Stimulated activated effector memory CD8-positive, alpha-beta T cell treated with anti-CD3 and anti-CD28 coated beads, Interleukin-12 subunit alpha, Interleukin-12 subunit beta, amount 100 ng/mL, for 72 hours (primary cell): Measurements from ENCODE around the gene CEMIP2.
"Not testable (repeated sequence)": the region's sequence is repeated elsewhere in the genome, so short reads cannot be mapped to it uniquely, and the experiment has no call there.

Experiments used
- ATAC-seq: fragments of 150-1000 bp; cut with Tn5 transposase; 2 replicates; pipeline ENCODE4 v1.10.0; 2021
- DNase-seq, 2 donors: peaks; one replicate each; pipeline ENCODE4 v3.0.0; 2021 to 2022; ENCODE audit warnings: low spot score in 2 of 2
- H3K27ac Mint-ChIP-seq: one replicate; pipeline ENCODE4 v1.8.0; 2022; ENCODE audit warnings: mild to moderate bottlenecking, mixed read lengths
- H3K36me3 Mint-ChIP-seq: one replicate; pipeline ENCODE4 v1.8.0; 2022; ENCODE audit warnings: mild to moderate bottlenecking, mixed read lengths
- H3K4me1 Mint-ChIP-seq: one replicate; pipeline ENCODE4 v1.8.0; 2022; ENCODE audit warnings: mixed read lengths
- H3K4me3 Mint-ChIP-seq: one replicate; pipeline ENCODE4 v1.8.0; 2022; ENCODE audit warnings: mild to moderate bottlenecking, mixed read lengths
- H3K9me3 Mint-ChIP-seq: one replicate; pipeline ENCODE4 v1.8.0; 2022; ENCODE audit warnings: mixed read lengths

CEMIP2 gene

DNA sequence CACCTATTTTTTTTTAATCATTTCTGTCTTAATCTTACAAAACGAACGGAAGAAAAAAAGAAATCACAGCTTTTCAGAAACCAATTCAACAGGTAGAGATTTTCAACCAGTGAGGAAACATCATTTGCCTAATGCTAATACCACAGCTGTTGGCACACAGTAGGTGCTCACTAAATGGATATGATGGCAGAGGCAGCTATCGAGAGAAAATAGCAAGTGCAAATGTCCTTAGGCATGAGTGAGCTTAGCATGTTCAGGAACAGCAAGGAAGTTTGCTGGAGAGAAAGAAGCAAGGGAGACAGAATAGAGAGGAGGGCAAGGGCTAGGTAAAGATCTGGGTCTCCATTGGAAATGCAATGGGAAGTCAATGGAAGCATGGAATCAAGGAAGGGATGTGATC, 49.2 kb downstream of the CEMIP2 start:
- no peaks in the 10 kb centered on the region for H3K9me3 Mint-ChIP-seq
- DNase-seq (no peak), ATAC-seq (no peak)
- no peak overlapping the region for H3K4me3 Mint-ChIP-seq
- no peak overlapping the region for H3K27ac Mint-ChIP-seq
- H3K4me1 Mint-ChIP-seq = peaks cover 16% of the 10 kb centered on the region
- peaks cover 100% of the 10 kb centered on the region for H3K36me3 Mint-ChIP-seq

DNA sequence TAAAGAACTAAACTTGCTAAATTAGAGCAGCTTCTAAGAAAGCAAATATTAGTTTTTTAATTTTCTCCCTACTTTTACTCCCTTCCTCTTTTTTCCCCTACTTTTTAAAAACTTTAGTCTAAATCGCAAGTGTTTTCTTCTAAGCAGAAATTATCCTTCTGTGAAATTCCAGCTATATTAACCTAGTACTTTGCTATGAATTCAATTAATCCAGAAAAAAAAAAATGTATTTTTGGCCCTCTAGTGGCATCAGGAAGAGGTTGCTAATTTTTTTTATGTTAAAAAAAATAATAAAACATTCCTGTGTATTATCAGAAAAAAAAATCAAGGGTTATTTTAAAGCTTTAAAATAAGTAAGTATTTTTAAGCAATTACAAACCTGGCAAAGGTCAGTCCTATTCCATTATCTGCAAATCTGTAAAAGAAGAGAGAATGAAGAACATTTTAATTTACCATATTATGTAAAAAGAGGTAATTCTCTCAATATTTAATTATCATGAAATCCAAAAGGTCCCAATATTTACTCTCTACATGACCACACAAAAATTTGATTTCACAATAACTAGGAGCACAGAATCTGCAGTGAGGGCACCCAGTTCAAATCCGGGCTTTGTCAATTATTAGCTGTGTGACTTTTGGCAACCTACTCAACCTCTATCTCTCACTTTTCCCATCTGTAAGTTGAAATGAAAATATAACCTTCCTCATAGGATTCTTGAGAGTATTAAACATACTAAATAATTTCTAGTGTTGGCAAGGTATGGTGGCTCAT, 52.0 kb downstream of the CEMIP2 start:
- ATAC-seq = no peak
- H3K36me3 Mint-ChIP-seq = peaks cover 100% of the 10 kb centered on the region

DNA sequence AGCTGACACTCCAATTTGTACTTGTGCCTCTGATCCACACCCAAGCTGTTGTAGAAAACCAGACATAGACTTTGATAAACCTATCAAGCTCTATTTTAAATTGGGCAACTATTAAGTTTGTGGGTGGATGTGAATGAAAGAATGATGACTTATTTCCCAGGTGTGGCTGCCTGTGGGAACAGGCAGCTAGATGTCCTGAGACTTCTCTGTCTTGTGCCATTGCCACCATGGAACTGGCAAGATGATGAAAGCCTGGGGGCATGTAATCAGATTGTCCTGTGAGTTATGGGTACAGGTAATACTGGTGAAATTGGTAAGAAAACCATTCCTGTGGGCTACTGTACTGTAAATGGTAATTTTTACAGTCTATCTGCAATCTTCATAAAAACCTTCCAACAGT, 57.5 kb downstream of the CEMIP2 start:
- DNase-seq (no peak), ATAC-seq (no peak)
- Mint-ChIP-seq H3K36me3 (peaks cover 100% of the 10 kb centered on the region), H3K4me1 (peaks cover 6% of the 10 kb centered on the region), H3K9me3 (no peaks in the 10 kb centered on the region), H3K27ac (no peak overlapping the region), H3K4me3 (no peak overlapping the region)

More for the DNA sequence above, 52.0 kb downstream of the CEMIP2 start:
- no peak for DNase-seq
- Mint-ChIP-seq H3K27ac (peak overlapping the region; percentile 20), H3K9me3 (no peaks in the 10 kb centered on the region), H3K4me1 (peaks cover 8% of the 10 kb centered on the region), H3K4me3 (no peak overlapping the region)

DNA sequence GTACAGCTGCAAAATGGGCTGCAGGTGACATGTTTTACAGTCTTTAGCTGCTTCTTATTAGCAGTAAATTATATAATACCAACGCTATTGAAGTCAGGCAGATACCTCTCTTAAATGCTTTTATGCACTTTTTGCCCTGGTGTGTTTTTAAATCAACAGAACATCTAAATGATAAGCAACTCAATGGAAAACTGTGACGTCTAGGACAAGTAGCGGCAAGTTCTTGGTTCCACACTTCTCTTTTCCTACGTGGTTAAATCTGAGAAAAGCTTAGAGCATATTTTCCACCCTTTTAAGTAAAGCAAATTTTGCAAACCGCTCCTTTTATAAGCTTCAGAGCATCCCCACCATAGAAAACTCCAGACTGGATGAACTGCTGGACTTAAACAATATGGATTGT, 58.1 kb downstream of the CEMIP2 start:
- peaks cover 100% of the 10 kb centered on the region for H3K36me3 Mint-ChIP-seq
- DNase-seq (no peak), ATAC-seq (no peak)
- H3K9me3 Mint-ChIP-seq = no peaks in the 10 kb centered on the region
- H3K4me3 Mint-ChIP-seq = no peak overlapping the region
- peaks cover 6% of the 10 kb centered on the region for H3K4me1 Mint-ChIP-seq
- no peak overlapping the region for H3K27ac Mint-ChIP-seq

DNA sequence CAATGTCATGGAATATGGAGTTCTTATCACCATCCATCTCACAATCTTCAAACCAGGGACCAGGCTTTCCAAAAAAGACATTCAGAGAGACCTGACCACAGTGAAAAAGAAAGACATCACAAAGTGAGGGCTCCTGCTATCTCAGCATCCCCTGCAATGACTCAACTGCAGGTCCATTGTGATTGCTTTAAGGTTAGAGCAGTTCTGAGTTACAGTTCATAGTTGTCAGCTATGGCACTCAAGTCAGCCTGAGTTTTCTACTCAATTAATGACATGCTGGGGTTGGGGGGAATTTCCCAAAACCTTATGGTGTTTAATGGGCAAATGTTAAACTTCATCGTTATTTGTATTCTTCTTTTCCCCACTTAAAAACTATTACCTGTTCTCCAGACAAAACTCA, 58.9 kb downstream of the CEMIP2 start:
- Mint-ChIP-seq H3K4me3 (no peak overlapping the region), H3K4me1 (peaks cover 6% of the 10 kb centered on the region), H3K27ac (peak overlapping the region; percentile 67), H3K9me3 (no peaks in the 10 kb centered on the region), H3K36me3 (peaks cover 100% of the 10 kb centered on the region)
- no peak for DNase-seq
- ATAC-seq = peak; percentile 49

DNA sequence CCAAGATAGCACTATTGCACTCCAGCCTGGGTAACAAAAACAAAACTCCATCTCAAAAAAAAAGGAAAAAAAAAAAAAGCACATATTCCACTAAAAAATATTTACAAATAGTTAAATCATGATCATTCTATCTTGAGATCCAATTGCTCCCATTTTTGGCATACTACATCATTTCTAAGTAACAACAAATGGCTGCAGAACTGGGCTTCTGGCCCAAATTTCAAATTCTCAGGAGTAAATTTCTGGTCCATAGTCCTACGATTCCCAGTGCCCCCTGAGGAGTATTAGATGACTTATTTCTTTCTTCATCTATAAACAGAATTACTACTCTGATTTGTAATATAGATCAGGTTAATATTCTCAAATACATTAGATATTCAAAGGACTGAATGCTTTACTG, 62.1 kb downstream of the CEMIP2 start:
- Mint-ChIP-seq H3K4me1 (peaks cover 6% of the 10 kb centered on the region), H3K4me3 (no peak overlapping the region), H3K36me3 (peaks cover 100% of the 10 kb centered on the region), H3K27ac (no peak overlapping the region), H3K9me3 (no peaks in the 10 kb centered on the region)
- ATAC-seq (no peak), DNase-seq (no peak)

DNA sequence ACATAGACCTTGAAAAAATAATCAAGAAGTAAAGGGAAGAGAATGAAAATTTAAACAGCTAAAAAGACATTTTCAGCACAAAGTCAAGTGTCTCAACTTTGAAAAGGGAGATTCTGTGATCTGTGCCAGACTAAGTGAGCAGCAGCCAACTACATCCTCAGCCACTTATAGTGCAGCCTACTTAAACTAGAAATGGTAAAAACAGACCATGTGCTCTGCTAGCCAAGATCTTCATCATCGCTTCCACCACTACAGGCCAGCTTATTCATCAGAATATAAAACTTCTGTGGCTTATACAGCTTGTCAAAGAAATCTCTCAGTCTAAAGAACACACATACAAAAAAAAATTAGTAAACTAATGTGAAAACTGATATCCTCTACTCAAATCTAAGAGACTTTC, 63.5 kb downstream of the CEMIP2 start:
- H3K9me3 Mint-ChIP-seq = no peaks in the 10 kb centered on the region
- peak overlapping the region; percentile 34 for H3K27ac Mint-ChIP-seq
- H3K36me3 Mint-ChIP-seq = peaks cover 100% of the 10 kb centered on the region
- no peak overlapping the region for H3K4me3 Mint-ChIP-seq
- ATAC-seq (no peak), DNase-seq (no peak)
- peaks cover 9% of the 10 kb centered on the region for H3K4me1 Mint-ChIP-seq

DNA sequence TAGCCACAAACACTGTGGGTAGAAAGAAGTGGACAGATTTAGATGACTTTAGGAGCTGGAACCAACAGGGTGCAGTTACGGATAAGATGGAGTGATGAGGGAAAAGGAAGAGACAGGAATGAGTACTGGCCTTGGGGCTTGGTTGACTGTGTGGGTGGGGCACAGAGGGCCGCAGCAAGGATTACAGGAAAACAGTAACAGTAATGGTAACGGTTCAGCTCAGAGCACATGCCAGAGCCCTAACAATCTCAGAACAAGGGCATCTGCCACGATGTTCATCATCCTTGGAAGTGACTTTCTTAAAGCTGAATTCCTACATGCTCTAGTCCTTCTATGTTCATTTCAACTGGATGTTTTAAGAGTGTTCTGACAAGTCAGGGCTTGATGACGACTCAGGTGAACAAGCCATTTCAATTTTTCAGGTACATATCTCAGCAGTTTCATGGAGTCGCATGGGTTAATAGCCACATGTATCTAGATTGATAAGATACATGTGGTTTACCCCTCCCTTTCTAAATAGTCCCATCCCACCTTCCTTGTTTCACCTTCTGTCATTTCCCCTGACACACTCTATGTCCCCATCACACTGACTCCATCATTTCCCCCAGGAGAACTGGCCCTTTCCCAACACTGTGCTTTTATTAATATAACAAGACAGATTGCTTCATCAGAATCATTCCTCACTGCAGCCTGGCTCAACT, 65.0 kb downstream of the CEMIP2 start:
- H3K4me1 Mint-ChIP-seq = peaks cover 6% of the 10 kb centered on the region
- H3K36me3 Mint-ChIP-seq = peaks cover 100% of the 10 kb centered on the region
- peak overlapping the region; percentile 34 for H3K27ac Mint-ChIP-seq

DNA sequence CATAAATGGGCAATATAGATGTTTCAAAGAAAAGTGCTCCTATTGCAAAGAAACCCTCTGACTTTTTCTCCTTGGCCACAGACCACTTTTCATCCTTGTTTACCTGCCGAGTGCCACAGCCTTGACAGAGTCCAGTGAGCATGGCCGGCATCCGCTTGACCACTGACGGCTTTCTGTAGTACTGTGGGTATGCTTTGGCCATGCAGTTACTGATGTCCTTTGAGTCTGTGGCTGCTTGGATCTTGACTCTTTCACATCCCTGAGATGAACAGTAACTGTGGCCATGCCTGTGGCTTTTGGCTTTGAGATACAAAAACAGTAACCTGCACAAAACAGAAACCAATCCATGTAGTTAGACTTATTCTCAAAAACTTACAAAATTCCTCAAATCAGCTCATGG, 70.4 kb downstream of the CEMIP2 start:
- Mint-ChIP-seq H3K27ac (peak overlapping the region; percentile 8), H3K4me1 (peaks cover 6% of the 10 kb centered on the region), H3K9me3 (no peaks in the 10 kb centered on the region), H3K36me3 (peaks cover 100% of the 10 kb centered on the region), H3K4me3 (no peak overlapping the region)
- no peak for ATAC-seq
- DNase-seq = no peak

More for the DNA sequence above, 65.0 kb downstream of the CEMIP2 start:
- no peak overlapping the region for H3K4me3 Mint-ChIP-seq
- DNase-seq (no peak), ATAC-seq (no peak)
- no peaks in the 10 kb centered on the region for H3K9me3 Mint-ChIP-seq

DNA sequence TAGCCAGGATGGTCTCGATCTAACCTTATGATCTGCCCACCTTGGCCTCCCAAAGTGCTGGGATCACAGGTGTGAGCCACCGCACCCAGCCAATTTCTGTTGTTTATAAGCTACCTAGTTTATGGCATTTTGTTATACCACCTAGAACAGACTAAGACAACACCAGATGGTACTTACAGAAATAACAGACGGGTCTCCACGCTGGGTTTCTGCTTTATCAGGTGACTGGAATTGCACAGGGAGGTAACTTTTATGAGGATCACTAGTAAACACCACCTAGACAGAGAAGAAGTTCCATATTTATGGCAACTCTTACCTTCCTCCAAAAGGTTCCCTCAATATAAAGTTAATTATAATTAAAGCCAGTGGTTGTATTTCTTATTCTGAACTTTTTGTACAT, 74.0 kb downstream of the CEMIP2 start:
- Mint-ChIP-seq H3K36me3 (peaks cover 100% of the 10 kb centered on the region), H3K4me3 (no peak overlapping the region), H3K27ac (no peak overlapping the region)

DNA sequence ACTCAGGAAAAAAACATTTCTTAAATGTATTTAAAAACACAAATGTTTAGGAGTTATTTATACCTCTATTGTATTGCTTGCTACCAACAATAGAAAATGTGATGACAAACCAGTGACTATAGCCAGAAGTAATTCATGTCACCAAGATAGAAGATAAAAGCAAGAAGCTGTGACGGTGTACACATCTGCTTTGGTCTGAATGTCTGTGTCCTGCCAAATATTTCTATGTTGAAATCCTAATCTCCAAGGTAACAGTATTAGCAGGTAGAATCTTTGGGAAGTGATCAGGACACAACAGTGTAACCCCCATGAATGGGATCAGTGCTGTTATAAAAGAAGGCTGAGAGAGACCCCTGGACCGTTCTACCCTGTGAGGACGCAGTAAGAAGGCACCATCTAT, 74.7 kb downstream of the CEMIP2 start:
- Mint-ChIP-seq H3K9me3 (no peaks in the 10 kb centered on the region), H3K27ac (no peak overlapping the region), H3K36me3 (peaks cover 100% of the 10 kb centered on the region), H3K4me3 (no peak overlapping the region), H3K4me1 (no peaks in the 10 kb centered on the region)
- ATAC-seq = no peak
- no peak for DNase-seq

More for the DNA sequence above, 74.0 kb downstream of the CEMIP2 start:
- no peak for DNase-seq
- Mint-ChIP-seq H3K4me1 (no peaks in the 10 kb centered on the region), H3K9me3 (no peaks in the 10 kb centered on the region)
- ATAC-seq = no peak

DNA sequence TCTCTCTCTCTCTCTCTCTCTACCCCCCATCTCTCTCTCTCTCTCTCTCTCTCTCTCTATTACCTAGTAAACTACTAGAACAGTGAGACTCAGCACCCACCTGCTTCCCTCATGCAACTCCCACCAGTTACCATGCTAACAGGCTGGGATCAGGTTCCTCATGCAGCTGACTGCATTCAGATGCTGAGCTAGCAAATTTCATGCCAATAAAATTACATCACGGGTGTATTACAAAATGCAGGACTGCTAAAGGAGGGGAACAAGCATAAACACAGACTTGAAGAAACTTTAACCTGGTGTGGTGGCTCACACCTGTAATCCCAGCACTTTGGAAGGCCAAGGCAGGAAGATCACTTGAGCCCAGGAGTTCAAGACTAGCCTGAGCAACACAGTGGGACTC, 76.0 kb downstream of the CEMIP2 start:
- H3K36me3 Mint-ChIP-seq = peaks cover 100% of the 10 kb centered on the region
- H3K4me3 Mint-ChIP-seq = no peak overlapping the region
- peak overlapping the region; percentile 48 for H3K27ac Mint-ChIP-seq
- ATAC-seq = no peak
- no peak for DNase-seq
- H3K9me3 Mint-ChIP-seq = no peaks in the 10 kb centered on the region
- H3K4me1 Mint-ChIP-seq = no peaks in the 10 kb centered on the region

DNA sequence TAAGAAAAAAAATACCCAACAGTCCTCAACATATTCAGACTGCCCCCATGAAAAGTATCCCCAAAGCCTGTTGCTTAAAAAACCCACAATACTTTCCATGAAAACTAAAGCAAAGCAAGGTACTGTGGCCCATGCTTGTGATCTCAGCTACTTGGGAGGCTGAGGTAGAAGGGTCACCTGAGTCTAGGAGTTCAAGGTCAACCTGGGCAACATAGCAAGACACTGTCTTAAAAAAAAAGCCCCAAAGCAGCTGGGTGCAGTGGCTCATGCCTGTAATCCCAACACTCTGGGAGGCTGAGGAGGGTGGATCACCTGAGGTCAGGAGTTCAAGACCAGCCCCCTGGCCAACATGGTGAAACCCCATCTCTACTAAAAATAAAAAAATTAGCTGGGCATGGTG, 76.7 kb downstream of the CEMIP2 start:
- not testable (repeated sequence) for H3K27ac Mint-ChIP-seq, H3K4me1 Mint-ChIP-seq, DNase-seq, H3K4me3 Mint-ChIP-seq, H3K9me3 Mint-ChIP-seq, ATAC-seq
- H3K36me3 Mint-ChIP-seq = peaks cover 98% of the 10 kb centered on the region

DNA sequence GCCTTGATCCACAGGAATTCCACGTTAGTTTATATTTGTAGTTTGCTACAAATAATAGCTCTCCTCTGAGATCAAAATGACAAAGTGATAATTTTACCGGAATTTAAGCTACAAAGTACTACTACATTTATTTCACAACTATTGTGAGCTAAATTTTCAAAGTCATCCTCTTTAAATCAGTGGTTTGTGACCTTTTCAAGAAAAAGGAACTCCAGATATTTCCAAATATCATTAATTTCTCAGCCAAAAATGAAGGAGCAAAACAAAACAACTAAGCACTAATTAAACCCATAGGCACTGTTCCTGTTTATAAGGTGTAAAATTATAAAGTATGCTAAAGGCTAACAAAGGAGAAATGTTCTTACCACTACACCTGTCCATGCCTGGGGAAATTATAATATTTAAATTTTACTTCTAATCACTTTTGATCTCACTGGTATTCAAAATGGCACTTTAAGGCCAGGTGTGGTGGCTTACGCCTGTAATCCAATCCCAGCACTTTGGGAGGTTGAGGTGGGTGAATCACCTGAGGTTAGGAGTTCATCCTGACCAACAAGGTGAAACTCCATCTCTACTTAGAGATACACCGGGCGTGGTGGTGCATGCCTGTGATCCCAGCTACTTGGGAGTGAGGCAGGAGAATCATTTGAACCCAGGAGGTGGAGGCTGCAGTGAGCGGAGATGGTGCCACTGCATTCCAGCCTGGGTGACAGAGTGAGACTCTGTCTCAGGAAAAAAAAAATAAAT, 77.5 kb downstream of the CEMIP2 start:
- DNase-seq (no peak), ATAC-seq (no peak)
- H3K27ac Mint-ChIP-seq = no peak overlapping the region
- H3K4me1 Mint-ChIP-seq = peaks cover 11% of the 10 kb centered on the region
- H3K36me3 Mint-ChIP-seq = peaks cover 97% of the 10 kb centered on the region
- no peak overlapping the region for H3K4me3 Mint-ChIP-seq
- H3K9me3 Mint-ChIP-seq = no peaks in the 10 kb centered on the region

DNA sequence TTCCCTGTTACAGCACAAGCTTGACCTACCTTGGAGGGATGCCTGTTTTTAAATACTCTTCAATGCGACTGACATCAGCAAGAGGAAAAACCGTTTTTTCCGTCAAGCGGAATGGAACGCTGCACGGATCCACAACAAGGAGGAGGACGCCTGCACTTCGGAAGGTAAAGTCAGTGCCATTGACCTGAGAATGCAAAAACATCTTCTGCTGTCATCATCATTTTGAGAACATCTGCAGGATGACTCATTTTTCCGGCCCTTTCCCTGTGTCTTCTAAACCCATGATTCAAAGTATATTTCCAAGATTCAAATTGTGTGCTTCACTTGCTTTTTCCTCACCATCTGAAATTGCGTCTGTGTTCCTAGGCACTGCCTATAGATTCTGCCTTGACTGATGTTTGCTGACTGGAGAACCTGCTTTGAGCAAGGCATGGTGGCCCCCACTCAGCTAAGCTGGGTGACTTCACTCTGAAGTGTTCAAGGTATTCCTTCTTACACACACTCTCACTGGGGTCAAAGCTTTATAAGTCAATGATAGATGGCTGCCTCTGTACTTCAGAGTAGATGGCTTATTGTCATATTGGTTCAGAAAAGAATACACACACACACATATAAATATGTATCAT, 78.1 kb downstream of the CEMIP2 start:
- Mint-ChIP-seq H3K9me3 (no peaks in the 10 kb centered on the region), H3K36me3 (peaks cover 97% of the 10 kb centered on the region), H3K4me1 (peaks cover 18% of the 10 kb centered on the region), H3K4me3 (no peak overlapping the region), H3K27ac (no peak overlapping the region)
- DNase-seq = no peak
- no peak for ATAC-seq
